LHCN-M2 (cell line): ENCODE measurements around the gene TGM6. TPM values are rescaled to one million over a fixed set of nuclear protein-coding genes. Genes with fewer than 3 reads are reported as not detected.

Experiments
- DNase-seq: peaks from one replicate; pipeline ENCODE4 v3.0.0-alpha.2; 2012; ENCODE audit warnings: low read depth
- polyA plus RNA-seq: library from polyadenylated mRNA; unstranded; fragments of >200 nt; gene quantifications from one replicate; pipeline ENCODE4 v1.2.1, GENCODE V29; 2012; ENCODE audit warnings: missing spikeins
- total RNA-seq: library from RNA; depleted of rRNA; stranded (reverse); fragments of >200 nt; gene quantifications from 2 replicates; pipeline ENCODE4 v1.2.3, GENCODE V29; 2014; rRNA removed

TGM6 gene
- total RNA-seq, result not detected in 2 replicates
- not detected for polyA plus RNA-seq

DNA sequence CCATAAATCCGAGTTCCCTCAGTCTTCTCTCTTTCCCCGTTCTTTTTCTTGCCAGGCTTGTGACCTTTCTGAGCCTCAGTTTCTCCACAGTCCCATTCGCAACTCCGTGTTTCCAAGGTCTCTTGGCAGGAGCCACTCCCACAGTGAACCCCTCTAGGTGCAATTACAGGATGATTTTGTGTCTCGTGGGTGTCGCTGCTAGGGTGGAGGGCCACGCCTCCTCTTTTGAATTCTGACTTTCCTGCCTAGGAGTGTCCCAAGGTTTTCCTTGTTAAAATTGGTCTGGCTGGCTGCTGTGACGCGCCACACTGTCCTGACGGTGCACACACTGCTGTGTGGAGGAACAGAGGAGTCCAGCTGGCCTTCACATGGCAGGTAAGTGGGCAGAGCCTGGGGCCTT lies at the start of gene TGM6:
TGM6 (plus strand) TSS at position 301 of the 400 bp plus-strand sequence; CDS start at position 369, 68 bp downstream.
- no peak for DNase-seq

DNA sequence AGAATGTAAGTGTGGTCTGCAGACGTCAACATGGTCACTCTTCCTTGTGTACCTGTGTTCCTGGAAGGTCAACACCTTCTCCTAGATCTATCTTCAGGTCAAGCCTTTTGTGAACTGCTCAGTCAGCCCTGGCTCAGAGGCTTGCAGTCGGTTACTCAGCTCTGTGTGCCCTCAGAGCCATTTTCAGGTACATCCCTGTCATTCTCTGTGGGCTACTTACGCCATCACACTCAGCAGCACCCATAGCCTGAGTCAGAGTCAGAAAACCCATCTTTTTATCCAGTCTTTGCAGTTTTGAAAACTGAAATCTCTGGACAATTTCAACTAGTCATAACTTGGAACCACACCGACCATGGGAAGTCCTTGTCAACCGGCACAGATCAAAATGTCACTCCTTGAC lies 49.6 kb upstream of the TGM6 start:
- DNase-seq, result no peak

DNA sequence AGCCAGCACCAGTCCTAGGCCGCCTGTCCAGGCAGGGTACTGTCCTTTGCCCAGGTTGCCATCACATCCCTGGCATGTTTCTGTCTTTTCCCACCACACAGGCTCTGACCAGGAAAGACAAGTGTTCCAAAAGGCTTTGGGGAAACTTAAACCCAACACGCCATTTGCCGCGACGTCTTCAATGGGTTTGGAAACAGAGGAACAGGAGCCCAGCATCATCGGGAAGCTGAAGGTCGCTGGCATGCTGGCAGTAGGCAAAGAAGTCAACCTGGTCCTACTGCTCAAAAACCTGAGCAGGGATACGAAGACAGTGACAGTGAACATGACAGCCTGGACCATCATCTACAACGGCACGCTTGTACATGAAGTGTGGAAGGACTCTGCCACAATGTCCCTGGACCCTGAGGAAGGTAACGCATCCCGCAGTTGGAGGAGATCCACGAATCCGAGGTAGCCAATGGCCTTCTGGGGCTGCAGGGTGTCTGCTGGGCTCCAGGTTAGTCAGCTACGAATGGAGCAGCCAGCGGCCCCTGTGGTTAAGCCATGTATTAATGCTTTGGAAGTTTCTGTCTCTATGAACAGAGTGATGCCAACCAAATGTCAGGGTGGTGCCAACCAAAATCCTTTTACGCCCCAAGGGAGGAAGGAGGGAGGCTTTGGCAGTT lies 48.7 kb upstream of the TGM6 start:
- DNase-seq, result no peak

DNA sequence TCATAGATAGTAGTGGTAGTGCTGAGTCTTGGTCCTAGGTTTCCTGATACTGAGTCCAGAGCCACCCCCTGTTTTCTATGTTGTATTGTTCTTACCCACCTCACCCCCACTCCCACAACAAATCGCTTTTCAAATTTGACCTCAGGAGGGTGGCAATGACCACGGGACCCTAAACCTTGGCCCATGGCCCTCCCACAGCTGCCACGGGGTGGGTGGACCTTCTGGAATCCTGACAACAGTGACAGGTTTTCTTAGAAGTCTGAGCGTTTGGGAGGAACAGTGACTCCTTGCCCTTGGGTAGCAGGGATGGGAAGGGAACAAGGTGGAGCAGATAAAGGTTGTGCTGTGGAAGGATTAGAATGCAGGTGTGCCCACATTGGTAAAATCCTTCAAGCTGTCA lies 48.0 kb upstream of the TGM6 start:
- DNase-seq, result no peak

DNA sequence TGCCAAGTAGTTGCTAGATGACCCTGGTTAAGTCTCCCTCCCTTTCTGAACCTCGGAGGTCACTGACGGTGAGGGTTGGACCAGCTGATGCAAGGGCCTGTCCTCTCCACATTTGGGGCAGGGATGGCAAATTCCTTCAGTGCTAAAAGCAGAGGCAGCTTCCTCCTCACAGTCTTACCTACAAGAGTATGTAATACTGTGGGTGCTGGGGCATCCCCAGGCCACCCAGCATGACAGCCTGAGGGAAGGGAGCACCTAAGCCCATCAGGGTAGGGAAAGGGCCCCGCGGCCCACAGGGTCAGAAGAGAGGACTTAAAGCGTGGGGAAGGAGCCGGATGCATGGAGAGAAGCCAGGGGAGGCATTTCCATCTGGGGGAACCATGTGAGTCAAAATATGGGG lies 46.9 kb upstream of the TGM6 start:
- no peak for DNase-seq

DNA sequence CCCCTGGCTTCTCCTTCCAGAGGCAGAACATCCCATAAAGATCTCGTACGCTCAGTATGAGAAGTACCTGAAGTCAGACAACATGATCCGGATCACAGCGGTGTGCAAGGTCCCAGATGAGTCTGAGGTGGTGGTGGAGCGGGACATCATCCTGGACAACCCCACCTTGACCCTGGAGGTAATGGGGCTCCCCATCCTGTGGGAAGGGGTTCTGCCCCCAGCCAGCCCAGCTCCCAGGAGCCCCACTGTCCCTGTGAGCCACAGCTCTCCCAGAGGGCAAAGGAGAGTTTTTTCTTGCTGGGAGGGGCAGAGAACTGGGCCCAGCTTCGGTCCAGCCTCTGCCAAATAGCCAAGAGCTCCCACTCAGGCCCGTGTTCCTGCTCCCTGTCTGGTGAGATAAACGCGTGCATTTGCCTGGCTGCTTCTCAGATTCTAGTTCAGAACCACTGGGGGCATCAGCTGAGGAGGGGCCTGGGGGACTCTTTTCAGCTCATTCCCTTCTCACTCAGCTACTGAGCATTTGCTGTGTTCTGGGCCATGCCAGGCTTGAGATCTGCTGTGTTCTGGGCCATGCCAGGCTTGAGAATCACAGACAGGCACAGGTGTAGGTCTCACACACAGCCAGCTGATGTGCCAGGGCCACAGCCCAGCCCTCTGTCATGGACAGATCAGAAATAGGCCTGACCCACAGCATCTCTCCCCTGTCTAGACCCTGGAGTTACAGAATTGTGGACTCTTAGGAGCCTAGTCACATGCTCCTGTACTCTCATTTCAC lies 45.4 kb upstream of the TGM6 start:
- DNase-seq, result no peak

DNA sequence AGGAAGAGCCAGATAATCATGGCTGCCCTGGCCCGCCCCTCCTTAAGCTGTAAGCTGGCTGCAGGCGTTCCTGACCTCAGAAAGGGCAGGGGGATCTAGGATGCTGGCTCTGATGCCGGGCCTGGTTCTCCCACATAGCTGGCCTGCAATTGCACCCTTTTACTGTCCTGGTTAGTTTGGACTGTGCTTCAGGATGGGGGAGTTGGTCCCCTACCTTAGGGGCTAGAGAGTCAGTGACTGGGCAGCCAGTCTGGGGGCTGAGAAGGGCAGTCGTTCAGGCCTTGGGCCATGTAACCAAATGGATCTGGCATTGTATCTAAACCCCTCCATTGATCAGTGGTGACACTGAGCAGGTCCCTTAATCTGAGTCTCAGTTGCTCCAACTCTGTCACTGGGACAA lies 44.2 kb upstream of the TGM6 start:
- no peak for DNase-seq

DNA sequence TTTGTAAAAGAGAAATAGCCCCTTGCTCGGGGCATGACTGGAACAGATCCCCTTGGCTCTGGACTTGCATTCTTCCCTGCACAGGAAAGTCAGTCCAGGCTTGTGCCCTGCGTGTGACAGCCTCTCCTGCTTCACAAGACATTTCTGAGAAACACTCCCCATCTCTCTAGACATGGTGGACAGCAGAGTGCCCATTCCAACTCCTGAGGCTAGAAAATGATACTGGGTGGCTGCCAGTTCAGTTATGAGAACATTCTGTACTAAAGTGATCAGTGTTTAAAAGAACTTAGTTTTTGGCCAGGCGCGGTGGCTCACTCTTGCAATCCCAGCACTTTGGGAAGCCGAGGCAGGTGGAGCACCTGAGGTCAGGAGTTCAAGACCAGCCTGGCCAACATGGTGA lies 43.6 kb upstream of the TGM6 start:
- DNase-seq, result no peak

DNA sequence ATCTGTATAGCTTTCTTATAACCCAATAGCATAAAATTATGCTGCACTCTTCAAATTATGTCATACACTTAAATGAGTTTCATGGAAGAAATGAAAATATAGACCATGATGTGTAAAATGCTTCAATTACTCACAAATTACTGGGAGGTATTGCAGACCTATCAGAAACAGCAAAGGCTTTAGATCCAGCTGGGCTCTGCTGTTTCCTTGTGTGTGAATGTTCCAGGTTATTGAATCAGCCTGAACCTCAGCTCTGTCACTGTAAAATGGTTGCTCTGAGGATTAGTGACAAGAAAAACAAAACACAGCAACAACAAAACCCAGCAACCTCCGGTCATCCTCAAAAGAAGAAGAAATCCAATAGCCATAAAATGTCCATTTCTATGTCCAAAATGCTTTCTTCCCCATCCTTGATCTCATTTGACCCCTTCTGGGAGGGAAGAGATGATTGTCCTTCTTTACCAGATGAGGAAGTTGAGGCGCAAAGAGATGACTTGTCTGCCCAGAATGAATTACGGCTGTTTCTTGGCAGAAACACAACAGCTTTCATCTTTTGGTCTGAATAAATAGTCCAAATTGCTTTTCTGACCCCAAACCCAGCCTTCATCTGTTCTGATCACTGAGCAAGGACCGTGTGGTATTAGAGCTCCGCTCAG lies 42.2 kb upstream of the TGM6 start:
- no peak for DNase-seq

DNA sequence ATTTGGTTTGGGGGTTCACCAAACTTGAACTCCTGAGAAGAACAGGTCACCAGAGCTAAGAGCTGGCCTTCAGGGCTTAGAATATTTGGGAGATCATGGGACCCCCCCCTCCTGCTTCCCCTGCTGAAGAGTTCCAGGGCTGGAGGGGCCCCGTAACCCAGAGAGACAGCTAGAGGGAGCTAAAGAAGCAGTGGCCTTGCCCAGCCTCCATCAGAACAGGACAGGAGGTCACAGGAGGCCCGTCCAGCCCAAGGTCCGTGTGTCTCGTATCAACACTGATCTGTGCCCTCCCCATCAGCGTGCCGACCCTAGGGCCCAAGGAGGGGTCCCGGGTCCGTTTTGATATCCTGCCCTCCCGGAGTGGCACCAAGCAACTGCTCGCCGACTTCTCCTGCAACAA lies 40.6 kb upstream of the TGM6 start:
- DNase-seq, result no peak

DNA sequence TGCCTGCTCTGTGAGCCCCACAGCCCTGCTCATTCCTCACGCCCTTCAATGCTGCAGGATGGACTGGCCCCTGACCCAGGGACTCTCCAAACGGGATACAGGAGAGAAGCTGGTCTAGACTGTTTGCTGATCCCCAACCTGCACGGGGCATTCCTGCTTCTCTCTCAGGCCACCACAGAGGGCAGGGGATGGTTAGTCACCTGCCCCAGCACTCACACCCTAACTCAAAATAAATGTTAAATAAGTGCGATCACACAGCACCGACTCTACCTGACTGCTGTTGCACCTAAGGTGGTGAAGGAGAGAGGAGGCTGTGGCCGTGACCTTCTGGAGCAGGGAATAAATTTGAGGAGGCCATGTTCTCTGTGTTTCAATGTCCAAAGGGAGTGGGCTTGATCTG lies 39.9 kb upstream of the TGM6 start:
- no peak for DNase-seq

DNA sequence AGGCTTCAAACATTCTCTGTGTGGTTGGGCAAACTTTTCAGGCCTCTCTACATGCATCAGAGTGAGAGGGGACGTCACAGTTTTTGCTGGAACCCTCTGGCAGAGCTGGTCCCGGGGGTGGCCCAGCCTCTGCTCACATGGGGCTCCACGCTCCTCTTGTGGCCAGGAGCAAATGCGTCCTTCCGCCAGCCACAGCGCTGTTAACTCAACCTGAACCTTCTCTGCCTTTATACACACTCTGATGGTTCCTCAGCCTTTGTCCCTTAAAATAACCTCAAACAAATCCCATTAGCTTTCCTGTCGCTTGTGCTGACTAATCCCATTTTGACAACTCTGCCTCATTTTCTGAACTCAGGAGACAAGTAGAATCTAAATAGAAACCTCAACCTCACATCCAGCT lies 39.4 kb upstream of the TGM6 start:
- DNase-seq, result no peak

DNA sequence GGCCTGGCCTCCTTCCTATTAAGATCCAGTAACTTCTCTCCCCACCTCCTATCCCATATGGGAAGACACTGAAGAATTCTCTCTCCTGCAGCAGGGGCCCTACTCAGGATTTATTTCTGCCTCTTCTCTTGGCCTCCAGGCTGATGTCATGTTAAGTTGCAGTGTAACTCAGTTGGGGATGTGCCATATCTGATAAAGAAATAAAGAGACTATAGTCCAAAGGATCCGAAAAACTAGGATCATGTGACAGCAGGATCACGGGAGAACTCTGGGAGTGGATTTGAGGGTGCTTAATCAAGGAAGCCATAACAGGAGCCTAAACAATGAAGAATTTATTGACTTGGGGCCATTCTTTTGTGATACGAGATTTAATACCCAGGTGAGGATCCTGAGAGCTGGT lies 38.5 kb upstream of the TGM6 start:
- no peak for DNase-seq

DNA sequence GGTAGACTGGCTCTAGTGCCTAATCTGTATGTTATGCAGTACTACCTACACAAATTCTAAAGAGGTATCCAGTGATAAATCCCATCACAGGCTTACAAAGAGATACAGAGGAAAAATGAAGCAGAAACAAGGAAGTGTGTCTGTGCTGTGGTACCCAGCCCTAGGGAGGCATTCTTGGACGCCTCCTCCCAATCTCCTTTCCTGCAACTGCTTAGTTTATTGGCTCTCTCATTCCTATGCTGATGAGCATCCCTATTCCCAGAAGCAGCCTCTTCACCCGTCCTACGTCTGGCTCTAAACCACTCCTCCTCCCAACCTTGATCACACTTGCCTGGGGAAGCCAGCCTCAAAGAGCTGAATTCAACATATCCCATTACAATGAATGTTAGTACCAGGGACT lies 34.5 kb upstream of the TGM6 start:
- no peak for DNase-seq

DNA sequence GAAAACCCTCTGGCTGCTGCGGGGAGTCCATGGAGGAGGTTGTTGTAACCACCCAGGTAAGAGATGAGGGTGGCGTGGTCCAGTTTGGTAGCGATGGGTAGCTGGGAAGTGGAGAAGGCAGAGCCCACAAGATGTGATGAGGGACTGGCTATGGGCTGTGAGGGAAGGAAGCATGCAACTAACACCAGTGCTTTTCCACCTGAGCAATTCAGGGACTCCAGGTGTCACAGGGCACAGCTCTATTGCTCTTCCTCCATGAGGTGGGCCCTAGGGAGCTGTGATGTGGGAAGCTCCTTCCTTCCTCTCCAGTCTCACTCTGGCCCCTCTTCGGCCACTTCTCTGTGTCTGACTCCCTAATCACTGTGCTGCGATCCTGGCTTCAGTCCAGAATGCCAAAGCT lies 32.4 kb upstream of the TGM6 start:
- DNase-seq, result no peak

DNA sequence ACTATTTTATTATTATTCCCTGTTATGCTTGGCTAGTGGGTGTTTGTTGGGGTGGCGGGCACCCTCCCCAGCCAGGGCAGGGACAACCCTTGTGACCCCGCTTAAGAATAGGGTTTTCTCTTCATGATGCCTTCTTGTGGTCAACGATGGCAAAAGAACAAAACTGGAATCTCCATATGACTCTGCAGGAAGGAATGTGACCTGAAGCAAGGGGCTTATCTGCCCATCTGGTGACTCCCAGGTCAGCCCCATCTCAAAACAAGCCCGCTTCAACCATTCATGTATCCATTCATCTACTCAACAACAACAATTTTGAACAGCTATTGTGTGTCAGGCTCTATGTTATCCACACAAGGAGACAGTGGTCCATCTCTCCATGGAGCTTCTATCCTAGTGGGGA lies 30.9 kb upstream of the TGM6 start:
- DNase-seq, result no peak

DNA sequence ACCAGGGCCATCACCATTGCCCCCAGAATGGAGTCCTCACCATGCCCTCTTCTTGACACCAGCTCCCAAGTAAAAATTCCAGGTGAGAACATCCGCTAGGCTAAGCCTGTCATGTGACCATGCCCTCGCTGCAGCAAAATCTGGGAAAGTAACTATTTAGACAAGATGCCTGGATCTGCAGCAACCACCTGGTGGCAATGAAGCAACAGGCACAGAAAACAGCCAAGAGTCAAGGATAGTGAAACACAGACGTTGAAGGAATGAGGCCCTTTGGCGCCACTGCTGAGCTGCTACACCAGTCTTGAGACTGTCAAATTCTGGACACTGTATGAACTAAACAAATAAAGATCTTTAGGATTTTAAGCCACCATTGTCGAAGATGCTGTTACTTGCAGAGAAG lies 30.1 kb upstream of the TGM6 start:
- DNase-seq, result no peak

DNA sequence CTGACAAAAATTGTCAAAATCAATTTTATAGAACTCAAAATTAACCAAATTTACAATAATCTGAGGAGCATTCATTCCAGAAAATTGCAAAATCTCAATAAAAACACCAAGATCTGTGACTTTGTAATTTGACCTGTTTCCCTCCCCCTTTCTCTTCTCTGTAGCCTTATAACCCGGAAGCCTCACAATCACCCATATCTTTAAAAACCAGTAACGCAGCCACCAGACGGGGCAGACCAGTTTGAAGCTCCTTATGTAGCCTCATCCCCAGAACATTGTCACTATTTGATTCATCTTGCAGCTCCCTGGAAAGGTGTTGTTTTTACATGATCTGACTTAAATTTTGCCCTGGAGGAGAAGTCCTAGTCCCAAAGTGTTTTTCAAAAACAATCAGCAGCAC lies 27.5 kb upstream of the TGM6 start:
- no peak for DNase-seq

DNA sequence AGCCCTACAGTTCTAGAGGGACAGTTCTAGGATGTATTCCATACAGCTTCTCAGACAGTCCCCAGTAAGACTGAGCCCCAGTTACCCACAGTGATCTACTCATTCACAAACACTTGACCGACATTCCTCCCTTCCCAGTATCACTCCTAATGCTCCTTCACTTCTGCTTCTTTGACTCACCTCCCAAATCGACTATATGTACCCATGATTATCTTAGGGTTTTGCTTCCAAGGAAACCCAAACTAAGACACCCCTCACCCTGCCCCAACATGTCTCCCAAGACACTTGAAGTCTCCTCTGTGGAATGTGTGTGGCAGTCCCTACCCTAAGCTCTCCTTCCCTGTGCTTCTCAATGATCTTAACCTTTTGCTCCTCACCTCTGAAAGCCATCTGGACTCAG lies 23.6 kb upstream of the TGM6 start:
- no peak for DNase-seq

DNA sequence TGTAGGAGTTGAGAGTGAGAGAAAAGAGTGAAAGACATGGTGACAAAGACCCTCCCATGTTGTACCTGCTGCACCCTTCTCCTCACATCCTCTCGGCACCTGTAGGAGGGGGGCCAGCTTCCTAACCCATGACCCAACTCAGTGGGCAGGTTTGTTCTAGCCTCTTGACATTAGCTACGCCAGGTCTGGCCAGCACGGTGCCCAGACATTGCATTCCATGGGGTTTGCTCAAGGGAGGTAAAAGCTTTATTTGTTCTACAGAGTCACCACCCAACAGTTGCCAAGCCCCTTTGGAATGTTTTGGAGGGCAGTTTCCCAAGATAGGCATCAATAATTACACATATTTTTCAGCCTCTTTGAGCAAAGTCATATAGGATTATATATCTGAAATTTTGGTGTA lies 22.7 kb upstream of the TGM6 start:
- DNase-seq, result no peak

DNA sequence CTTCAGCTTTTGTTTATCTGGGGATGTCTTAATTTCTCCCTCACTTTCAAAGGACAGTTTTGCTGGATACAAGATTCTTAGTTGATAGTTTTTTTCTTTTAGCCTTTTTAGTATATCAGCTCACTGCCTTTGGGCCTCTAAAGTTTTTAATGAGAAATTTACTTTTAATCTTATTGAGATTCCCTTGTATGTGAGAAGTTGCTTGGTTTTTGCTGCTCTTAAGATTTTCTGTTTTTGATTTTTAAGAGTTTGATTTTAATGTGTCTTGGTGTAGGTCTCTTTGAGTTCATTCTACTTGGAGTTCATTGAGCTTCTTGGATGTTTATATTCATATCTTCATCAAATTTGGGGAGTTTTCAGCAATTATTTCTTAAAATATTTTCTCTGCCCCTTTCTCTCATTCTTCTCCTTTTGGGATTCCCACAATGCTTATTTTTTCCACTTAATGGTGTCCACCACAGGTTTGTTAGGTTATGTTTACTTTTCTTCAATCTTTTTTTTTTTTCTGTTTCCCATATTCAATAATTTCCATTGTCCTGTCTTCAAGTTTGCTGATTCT lies 19.6 kb upstream of the TGM6 start:
- no peak for DNase-seq

DNA sequence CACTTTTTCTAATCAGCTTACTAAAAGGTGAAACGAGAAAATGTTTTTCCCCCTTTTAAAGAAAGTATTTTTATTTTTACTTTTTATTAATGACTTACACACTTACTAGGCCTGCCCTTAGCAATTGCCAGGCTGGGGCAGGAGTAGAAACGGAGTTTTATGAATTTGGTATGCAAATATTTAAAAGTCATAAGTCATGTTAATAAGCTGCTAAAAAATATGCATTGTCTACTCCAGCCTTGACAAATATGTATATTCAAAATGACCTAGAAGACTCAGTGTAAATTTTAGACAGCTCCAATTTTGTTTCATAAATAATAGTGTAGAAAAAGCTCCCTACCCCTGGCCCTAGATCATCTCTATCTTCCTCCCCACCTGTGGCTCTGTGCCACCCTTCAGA lies 17.5 kb upstream of the TGM6 start:
- no peak for DNase-seq

DNA sequence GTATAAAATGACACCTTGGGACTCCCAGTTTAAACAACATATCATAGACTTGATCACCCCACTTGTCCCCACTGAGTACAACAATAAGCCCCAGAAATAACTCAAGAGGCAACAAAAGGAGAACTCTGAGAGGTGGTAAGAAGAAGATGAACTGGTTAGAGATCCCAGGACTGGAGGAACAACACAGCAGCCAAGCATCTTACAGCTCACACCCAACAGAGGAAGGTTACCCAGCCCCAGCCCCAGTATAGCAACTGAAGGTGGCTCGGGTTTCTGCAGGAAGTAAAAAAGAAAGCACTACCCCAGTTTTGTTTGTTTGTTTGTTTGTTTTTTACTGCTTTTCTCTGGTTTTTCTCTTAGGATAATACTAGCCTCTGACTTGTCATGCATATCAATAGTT lies 17.1 kb upstream of the TGM6 start:
- DNase-seq, result no peak
